Liver (tissue), 3 donors: Measurements from ENCODE around the gene VOPP1.

Experiments used
- CTCF ChIP-seq: fragments of 150-350 bp; IDR thresholded peaks from 2 replicates; pipeline ENCODE4 v1.5.1; 2017; ENCODE audit warnings: improper control_type of control experiment, low read depth, low read length; ENCODE audit not compliant: missing input control
- GABPA ChIP-seq, 2 donors: IDR thresholded peaks in 1 of 2; conservative IDR thresholded peaks in 1 of 2; 2 replicates each; pipeline ENCODE4 v1.6.1; 2016; ENCODE audit warnings: antibody characterized with exemption in 2 of 2, mild to moderate bottlenecking in 1 of 2, moderate library complexity in 1 of 2
- TF ChIP-seq, protein P1 (sequence below): IDR thresholded peaks from 2 replicates; pipeline ENCODE4 v1.6.1; 2016; ENCODE audit warnings: antibody characterized with exemption
- donor health status: healthy.
- donor health status: healthy.

GRCh38 chr7:55502858-55503440 is 69.4 kb downstream of the VOPP1 start:
- TF ChIP-seq, protein P1, sequence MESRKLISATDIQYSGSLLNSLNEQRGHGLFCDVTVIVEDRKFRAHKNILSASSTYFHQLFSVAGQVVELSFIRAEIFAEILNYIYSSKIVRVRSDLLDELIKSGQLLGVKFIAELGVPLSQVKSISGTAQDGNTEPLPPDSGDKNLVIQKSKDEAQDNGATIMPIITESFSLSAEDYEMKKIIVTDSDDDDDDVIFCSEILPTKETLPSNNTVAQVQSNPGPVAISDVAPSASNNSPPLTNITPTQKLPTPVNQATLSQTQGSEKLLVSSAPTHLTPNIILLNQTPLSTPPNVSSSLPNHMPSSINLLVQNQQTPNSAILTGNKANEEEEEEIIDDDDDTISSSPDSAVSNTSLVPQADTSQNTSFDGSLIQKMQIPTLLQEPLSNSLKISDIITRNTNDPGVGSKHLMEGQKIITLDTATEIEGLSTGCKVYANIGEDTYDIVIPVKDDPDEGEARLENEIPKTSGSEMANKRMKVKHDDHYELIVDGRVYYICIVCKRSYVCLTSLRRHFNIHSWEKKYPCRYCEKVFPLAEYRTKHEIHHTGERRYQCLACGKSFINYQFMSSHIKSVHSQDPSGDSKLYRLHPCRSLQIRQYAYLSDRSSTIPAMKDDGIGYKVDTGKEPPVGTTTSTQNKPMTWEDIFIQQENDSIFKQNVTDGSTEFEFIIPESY = no peak
- TF ChIP-seq CTCF = no peak
- TF ChIP-seq GABPA (IDR thresholded peaks at IDR 0.05 in 1 of 2, conservative IDR thresholded peaks at IDR 0.05 in 1 of 2) = no peak
